T-helper 9 cell (primary cell): ENCODE measurements around the gene MICOS13.

Experiments used
- DNase-seq: peaks from one replicate; pipeline ENCODE4 v3.0.0-alpha.2; 2020

The MICOS13 gene

DNA sequence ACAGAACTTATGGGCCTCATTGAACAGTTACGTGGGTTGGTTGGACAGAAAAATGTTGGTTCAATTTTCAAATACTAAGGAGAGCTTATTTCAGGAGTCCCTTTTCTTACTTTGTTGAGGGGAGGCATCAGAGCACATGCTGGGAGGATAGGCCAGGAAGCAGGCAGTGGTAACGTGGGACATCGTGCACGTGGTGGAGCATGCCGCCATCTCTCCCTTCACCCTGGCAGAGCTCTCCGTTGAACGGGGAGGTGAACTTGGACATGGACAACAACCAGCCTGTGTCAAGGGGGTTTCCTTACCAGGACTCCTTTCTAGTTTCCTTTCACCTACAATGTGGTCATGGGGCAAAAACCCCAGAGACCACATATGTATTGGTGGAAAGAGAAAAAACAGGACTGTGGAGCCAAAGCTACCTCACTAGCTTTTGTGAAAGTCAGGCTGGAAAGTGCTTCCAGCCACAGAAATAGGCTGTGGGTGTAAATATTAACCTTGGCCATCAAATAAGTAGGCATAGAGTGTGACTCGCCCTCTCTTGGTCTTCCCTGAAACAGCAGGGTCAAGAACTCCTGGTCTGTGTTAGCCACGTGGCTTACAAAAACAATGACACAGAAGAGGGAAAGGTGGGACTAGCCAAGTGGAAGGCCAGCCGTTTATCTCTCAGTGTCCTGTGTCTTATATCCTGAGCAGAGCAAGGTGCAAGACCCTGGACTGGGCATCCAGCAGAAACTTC, 14.4 kb downstream of the MICOS13 start:
- no peak for DNase-seq

DNA sequence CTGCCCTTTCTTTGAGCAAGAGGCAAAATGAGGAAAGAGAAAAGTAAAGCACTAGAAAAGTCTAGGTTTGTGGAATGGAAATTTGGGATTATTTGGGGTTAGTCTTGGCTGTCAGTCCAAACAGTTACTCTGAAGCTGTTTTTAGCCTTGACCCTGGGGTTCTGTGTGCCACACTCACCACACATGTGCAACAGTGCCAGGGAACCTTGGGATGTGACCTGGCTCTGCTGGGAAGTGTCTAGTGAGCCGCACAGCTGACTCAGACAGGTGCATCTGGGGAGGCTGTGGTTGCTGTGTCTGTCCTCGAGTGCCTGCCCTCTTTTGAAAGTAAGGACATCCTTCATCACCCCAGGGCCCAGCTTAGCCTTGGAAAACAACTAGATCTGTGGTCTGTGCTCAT, 15.8 kb downstream of the MICOS13 start:
- DNase-seq: no peak

DNA sequence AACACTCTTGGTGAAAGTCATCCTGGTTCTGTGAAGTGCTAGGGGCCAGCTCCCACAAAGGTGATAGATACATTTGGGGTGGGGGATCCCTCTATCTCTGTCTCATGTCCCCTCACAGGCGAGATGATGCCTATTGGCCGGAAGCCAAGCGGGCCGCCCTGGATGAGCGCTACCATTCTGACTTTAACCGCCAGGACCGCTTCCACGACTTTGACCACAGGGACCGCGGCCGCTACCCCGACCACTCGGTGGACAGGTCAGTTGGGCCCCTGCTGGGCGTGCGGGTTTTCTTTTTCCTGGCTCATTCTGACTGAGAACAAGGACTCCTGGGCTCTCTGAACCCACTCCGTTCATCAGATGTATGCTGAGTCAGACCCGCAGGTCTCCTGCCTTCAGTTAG, 16.4 kb downstream of the MICOS13 start:
- no peak for DNase-seq

DNA sequence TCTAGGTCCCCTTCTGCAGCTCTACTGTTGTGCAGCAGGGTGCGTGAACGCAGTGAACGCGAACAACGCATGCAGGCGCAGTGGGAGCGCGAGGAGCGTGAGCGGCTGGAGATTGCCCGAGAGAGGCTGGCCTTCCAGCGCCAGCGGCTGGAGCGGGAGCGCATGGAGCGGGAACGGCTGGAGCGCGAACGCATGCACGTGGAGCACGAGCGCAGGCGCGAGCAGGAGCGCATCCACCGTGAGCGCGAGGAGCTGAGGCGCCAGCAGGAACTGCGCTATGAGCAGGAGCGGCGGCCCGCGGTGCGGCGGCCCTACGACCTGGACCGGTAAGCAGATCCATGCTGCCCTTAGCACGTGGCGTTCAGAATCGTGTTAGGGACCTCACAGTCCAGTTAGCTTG, 18.8 kb downstream of the MICOS13 start:
- no peak for DNase-seq

DNA sequence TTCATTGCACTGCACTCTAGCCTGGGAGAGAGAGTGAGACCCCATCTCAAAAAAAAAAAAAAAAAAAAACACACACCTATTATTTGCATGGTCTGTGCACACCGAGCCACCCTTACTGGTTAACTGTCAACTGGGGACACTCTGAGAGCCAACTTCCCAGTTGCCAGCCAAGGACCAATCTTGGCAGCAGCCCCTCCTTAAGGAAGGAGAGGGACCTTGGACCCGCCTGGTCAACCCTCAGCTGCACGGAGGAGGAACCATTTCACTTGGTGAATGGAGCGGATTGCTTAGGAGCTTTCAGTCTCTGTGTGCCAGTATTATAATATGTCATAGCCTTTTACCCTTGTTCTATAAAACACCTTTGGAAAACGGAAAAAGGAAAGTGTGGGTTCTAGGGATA, 24.9 kb downstream of the MICOS13 start:
- DNase-seq: no peak

DNA sequence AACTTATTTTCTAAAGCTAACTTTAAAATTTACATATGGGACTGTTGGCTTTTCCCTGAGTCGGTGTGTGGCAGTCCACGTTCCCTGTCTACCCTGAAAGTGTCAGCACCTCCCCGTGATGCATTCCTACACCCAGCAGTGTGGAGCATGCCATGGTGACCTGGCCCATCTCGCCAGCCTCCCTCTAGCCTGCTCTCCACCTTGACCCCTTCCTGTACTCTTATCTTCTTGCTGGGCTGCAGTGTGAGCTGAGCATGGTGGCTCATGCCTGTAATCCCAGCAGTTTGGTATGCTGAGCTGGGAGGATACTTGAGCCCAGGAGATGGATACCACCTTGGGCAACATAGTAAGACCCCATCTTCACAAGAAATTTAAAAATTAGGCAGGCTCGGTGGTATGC, 25.4 kb downstream of the MICOS13 start:
- no peak for DNase-seq

DNA sequence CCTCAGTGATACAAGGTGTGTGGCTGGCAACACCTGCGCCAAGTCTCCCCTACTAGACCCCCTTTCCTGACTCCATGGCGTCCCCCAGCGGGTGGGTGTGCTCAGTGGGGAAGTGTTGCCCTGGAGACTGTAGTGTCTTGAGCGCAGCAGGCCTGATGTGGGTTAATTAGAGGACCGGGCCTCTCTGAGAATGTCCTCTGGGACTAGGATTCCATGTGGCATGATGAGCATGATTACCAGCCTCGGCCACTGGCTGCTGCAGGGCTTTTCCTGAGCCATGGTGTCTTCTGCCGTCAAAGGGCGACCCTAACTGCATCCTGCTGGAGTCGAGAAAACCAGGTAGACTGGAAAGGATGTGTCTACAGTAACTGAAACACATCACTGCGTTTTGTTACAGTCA, 28.1 kb downstream of the MICOS13 start:
- DNase-seq: no peak

DNA sequence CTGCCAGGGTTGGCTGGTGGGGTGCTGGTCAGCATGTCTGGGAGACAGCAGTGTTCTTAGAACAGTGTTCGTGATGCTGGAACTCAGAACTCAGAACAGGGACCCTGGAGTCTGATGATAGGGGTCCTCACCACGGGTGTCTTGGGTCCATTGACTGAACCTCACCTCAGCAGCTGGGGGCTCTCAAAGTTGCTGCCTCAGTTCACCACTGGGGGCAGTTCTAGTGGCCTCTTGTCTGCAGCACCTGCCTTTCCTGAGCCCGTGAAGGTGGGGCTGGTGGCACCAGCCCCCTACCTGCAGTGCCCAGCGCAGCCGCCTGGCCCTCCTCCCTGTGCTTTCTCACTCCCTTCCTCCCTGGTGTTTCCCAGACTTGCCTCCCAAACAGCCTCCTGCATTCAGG, 29.0 kb downstream of the MICOS13 start:
- no peak for DNase-seq

DNA sequence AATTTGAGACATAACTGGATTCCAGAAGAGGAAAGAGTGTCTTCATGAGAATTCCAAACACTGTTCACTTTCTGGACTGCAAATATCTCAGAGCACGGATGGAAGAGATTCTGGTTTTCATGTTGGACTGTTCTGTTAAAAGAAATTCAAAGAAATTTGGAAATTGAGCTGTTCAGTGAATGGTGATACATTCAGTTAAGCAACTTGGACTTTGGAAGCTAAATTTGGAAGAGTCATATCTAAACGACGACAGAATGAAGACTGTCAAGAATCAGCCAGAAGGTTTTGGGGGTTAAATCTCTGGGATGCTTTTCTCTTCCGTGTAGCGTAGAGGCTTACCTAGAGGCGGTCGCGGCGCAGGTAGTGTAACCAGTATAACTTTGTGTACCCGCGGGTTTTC, 31.9 kb downstream of the MICOS13 start:
- DNase-seq: no peak

DNA sequence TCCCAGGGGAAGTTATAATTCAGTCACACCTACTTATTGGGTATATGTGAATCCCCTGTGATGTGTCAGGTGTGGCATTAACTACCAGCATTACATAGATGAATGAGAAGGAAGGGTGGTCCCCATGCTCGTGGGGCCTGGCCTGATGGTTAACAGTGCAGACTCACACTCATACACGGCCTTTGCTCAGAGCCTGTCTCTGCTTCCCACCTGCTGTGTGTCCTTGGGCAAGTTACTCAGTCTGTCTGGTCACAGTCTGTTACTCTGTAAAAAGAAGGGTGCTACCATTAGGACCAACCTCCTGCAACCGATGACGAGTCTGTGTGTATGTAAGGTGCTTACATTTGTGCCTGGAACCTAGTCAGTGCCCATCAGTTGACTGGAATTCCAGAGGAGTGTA, 33.6 kb downstream of the MICOS13 start:
- DNase-seq: no peak

DNA sequence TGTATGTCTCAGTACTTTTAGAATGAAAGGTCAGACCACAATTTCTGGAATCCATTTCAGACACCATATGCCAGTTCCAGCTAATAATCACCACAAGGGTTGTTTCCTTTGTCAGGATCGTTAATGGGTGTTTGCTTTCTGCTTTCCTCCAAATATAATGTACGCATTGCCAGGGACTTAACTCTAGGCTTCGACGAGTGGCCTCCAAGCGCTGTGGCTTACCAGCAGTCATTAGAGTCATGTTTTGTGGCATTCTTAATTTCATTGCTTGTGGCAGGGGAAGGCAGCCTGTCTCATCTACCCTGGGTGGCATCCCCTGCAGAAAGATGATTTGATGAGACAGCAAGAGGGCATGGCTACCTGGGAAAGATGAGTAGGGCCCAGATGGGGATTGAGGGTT, 34.9 kb downstream of the MICOS13 start:
- no peak for DNase-seq

DNA sequence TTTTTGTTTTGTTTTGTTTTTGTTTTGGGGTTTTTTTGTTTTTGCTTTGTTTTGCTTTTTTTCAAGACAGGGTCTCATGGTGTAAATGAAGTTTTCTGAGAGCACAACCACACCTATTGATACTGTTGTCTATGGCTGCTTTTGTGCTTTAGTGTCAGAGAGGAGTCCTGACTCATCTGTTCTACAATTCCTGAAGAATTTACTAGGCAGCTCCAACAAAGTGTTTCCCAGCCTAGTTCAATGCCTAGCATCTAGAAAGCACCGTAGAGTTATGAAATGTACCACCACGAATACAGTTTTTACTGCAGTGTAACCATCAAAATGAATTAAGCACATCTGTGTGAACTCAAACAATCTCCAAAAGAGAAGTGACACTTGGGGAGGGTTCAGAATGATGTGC, 36.3 kb downstream of the MICOS13 start:
- DNase-seq: no peak

DNA sequence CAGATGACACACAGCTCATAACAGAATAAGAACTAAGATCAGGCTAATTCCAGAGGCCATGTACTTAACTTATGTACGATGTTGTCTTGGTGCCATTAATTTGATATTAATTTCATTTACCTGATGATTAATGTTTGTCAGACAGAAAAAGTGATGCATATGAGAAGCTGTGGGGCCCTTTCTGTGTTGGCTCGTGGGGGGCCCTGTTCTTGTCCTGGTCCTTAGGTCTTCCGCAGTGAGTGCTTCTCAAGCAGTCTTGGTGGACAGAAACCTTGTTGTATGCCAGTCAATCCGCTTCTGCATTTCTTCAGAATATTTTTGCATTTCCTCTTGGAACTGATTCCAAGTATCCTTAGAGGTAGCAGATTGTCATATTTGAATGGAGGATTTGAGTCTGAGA, 37.3 kb downstream of the MICOS13 start:
- DNase-seq: no peak

DNA sequence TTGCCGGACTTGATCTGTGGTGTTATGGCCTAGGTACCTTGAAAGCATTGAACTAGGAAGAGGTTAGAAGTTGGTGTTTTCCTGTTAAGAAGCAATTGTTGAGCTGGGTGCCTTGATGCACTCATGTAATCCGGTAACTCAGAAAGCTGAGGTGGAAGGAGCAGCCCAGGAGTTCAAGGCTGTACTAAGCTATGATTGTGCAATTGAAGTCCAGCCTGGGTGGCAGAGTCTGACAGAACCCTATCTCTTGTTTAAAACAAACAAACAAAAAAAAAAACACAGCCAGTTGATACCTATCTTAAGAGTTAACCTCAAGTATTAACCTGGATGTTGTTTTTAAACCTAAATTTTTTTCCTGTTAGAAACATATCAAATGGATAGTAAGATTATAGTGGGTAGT, 38.1 kb downstream of the MICOS13 start:
- no peak for DNase-seq

DNA sequence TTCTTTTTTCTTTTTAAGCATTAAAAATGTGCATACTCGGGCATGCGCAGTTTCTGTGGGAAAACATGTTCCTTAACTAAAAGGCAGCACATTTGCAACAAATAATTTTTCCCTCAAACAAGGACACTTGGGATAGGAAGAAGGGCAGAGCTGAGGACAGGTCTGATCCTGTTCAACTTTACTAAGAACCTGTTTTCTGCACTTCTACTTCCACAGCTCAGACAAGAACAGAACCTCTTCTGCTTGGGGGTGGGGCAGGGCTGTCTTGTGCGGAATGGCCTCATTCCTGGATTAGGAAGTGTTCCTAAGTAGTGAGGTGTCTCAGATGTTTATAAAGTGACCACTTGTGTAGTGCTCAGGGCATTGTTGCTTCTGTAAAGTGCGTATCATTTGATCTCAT, 39.1 kb downstream of the MICOS13 start:
- DNase-seq: no peak

DNA sequence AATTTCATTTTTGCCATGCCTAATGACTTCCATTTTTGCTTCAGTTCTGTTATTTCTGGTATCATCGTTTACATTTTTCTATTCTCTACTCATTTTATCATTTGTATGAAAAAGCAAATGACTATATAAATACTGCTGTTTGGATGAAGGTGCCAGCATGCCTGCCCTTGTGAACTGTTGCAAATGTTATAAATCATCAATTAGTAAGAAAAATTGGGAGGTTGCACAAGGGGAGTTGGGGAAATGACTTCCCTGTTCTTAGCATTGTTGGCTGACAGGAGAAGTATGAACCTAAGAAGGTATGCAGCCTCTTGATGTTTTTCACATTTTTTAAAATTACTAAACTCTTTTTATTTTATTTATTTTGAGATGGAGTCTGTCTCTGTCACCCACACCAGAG, 42.3 kb downstream of the MICOS13 start:
- DNase-seq: no peak

DNA sequence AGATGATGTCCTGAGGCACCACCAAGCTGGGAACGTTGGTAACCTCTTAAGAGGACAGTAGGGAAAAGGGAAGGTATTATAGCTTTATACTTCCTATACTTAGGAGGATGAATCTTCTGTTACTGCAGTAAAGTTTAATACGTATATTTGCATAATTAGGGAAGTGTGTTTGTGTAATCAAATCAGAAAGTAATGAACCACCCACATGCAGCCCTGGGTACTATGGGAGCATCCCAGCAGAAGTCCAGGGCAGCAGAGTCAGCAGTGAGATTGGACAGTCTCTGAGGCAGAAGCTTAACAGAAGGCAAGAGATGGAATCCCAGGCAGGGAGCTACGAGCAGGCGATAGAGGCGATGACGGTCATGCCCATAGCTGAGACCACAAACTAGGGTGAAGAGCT, 44.9 kb downstream of the MICOS13 start:
- DNase-seq: no peak

DNA sequence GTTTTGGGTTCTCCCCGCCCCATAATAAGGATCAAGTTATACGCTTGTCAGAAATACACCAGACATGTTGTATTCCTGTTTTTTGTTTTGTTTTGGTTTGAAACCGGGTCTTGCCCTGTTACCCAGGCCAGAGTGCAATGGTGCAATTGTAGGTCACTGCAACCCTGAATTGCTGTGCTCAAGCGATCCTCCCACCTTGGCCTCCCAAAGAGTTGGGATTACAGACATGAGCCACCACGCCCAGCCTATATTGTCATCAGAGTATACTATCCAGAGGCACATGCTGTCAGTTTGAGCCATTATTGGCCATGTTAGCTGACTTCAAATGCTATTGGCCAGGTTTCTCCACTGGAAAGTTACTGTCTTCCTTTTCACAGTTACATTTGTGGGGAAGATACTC, 47.7 kb downstream of the MICOS13 start:
- no peak for DNase-seq

DNA sequence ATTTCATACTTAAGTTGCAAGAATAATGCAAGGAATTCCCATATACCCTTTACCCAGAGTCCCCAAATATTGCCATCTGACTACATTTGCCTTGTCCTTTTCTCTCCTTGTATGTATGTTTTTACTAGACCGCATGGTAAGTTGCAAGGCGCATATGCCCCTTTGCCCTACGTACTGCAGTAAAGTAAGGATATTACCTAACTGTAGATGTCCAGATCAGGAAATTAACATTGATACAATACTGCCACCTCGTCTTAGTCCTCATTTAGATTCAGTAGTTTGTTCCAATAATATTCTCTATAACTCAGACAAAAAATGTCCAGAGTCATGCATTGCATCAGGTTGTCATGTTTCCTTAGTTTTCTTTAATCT, 48.1 kb downstream of the MICOS13 start:
- DNase-seq: no peak

DNA sequence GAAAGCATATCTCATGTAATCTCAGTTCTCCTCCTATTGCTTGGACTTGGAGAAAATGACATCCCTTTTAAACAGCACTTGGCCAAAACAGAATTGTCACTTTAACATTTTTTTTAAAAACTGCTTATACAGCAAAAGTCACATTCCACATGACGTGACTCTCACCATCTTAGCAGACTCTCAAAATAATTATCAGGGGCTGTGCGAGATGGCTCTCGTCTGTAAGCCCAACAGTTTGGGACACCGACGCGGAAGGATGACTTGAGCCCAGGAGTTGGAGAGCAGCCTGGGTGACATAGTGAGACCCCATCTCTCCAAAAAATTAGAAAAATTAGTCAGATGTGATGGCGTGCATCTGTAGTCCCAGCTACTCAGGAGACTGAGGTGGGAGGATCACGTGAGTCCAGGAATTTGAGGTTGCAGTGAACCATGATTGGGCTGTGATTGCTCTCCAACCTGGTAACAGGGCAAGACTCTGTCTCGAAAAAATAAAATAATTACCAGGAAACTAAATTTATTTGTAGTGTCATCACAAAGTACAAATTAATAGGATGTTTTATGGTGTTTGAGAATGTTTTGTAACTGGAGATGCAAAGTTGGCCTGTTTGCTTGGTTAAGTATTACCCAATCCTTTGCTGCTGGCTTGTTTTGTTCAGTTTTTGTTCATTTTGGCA, 48.6 kb downstream of the MICOS13 start:
- DNase-seq: no peak

DNA sequence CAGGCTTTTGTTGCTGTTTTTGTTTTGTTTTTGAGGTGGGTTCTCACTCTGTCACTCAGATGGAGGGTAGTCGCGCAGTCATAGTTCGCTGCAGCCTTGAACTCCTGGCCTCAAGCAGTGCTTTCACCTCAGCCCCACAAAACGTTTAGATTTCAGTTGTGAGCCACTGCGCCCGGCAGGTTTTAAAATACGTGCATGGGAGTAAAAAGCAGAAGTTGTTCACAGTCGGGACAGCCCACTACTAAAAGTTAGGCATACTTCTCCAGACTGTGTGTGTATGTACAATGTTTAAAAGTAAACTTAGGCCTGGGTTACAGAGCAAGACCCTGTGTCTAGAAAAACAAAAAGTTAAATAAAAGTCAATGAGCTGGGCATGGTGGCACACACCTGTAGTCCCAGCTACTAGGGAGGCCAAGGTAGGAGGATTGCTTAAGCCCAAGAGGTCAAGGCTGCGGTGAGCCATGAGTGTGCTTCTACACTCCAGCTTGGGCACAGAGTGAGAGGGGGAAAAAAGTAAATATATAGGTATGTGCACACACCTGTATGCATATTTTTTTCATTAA, 51.3 kb downstream of the MICOS13 start:
- DNase-seq: no peak

DNA sequence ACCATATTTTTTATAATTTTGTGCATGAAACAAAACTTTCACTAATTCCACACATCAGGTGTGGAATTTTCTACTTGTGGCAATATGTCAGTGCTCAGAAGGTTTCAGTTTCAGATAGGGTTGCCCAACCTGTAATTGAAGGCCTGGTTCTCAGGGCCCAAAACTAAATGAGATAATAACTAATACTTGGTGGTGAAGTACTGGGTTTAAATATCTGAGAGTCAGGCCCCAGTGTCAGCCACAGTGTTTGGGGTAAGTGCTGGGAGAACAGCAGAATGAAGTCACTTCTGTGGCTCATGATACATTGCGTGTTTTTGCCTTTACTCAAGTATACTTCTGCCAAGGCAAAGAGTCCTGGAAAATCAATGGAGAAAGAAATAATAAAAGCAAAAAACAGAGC, 51.9 kb downstream of the MICOS13 start:
- DNase-seq: no peak
